Tibial nerve (tissue), 4 donors: ENCODE data around the gene SELP.

Experiments used
- CTCF ChIP-seq, 5 experiments: fragments of 200-600 bp in 3 of 5; fragments of 450-650 bp in 2 of 5; sonication (generic) in 3 of 5; IDR thresholded peaks; one replicate each; pipeline ENCODE4 v1.5.1; 2016 to 2019; ENCODE audit warnings: antibody characterized with exemption in 5 of 5, mild to moderate bottlenecking in 3 of 5, moderate library complexity in 2 of 5
- EP300 ChIP-seq, 2 donors: sonication (generic); formaldehyde crosslinking; IDR thresholded peaks; one replicate each; pipeline ENCODE4 v1.6.1; 2017; ENCODE audit warnings: antibody characterized with exemption in 2 of 2, mild to moderate bottlenecking in 1 of 2
- POLR2A ChIP-seq, 2 donors: fragments of 450-650 bp; IDR thresholded peaks; one replicate each; pipeline ENCODE4 v1.6.1; 2017; ENCODE audit warnings: antibody characterized with exemption in 2 of 2, mild to moderate bottlenecking in 2 of 2, moderate library complexity in 2 of 2

GRCh38 chr1:169648709-169649108, 18.8 kb upstream of the SELP start:
- no peak for TF ChIP-seq POLR2A (IDR thresholded peaks at IDR 0.05)
- no peak for TF ChIP-seq CTCF (IDR thresholded peaks at IDR 0.05)
- TF ChIP-seq EP300 (IDR thresholded peaks at IDR 0.05) = no peak
